Subcutaneous abdominal adipose tissue (tissue), 5 donors: ENCODE data around the gene SETD3.

Experiments
- H3K27ac ChIP-seq: one replicate; pipeline ENCODE4 v1.7.0; 2013; ENCODE audit warnings: low read depth, mild to moderate bottlenecking, inconsistent platforms, low read length, moderate library complexity
- H3K27me3 ChIP-seq, 5 donors: one replicate each; pipeline ENCODE4 v1.7.0; 2013; ENCODE audit warnings: low read length in 5 of 5, inconsistent platforms in 1 of 5; ENCODE audit not compliant: control insufficient read depth in 5 of 5, insufficient read depth in 4 of 5
- H3K36me3 ChIP-seq, 5 donors: one replicate each; pipeline ENCODE4 v1.7.0; 2013; ENCODE audit warnings: low read length in 5 of 5; ENCODE audit not compliant: control insufficient read depth in 5 of 5, insufficient read depth in 5 of 5
- H3K4me1 ChIP-seq, 5 donors: one replicate each; pipeline ENCODE4 v1.7.0; 2013; ENCODE audit warnings: low read length in 5 of 5, mild to moderate bottlenecking in 3 of 5, moderate library complexity in 1 of 5; ENCODE audit not compliant: control insufficient read depth in 5 of 5, insufficient read depth in 5 of 5
- H3K4me3 ChIP-seq, 5 donors: one replicate each; pipeline ENCODE4 v1.7.0; 2013; ENCODE audit warnings: low read length in 5 of 5, low read depth in 1 of 5
- H3K9ac ChIP-seq, 5 donors: one replicate each; pipeline ENCODE4 v1.7.0; 2013; ENCODE audit warnings: low read length in 5 of 5, mild to moderate bottlenecking in 4 of 5, moderate library complexity in 3 of 5
- H3K9me3 ChIP-seq, 5 donors: one replicate each; pipeline ENCODE4 v1.7.0; 2013; ENCODE audit warnings: low read length in 5 of 5; ENCODE audit not compliant: control insufficient read depth in 5 of 5
- donor health status: healthy.
- donor health status: healthy.
- donor health status: healthy.
- donor health status: healthy.
- donor health status: healthy.

SETD3 gene

GRCh38 chr14:99441918-99442317 is 38.7 kb downstream of the SETD3 start:
- Histone ChIP-seq H3K9ac (no peak overlapping the region), H3K9me3 (no peaks in the 10 kb centered on the region), H3K27me3 (no peaks in the 10 kb centered on the region), H3K27ac (no peak overlapping the region), H3K4me1 (peaks cover 0 to 10% (median 0%) of the 10 kb centered on the region in 5 donors), H3K4me3 (no peak overlapping the region), H3K36me3 (peaks cover 11 to 77% (median 50%) of the 10 kb centered on the region in 5 donors)

GRCh38 chr14:99441157-99441870 is 39.3 kb downstream of the SETD3 start:
- no peak overlapping the region for H3K27ac ChIP-seq
- no peak overlapping the region for H3K9ac ChIP-seq
- no peaks in the 10 kb centered on the region for H3K9me3 ChIP-seq
- H3K27me3 ChIP-seq = no peaks in the 10 kb centered on the region
- H3K4me3 ChIP-seq = no peak overlapping the region
- H3K36me3 ChIP-seq = peaks cover 11 to 79% (median 52%) of the 10 kb centered on the region in 5 donors
- H3K4me1 ChIP-seq = peaks cover 0 to 14% (median 0%) of the 10 kb centered on the region in 5 donors

DNA sequence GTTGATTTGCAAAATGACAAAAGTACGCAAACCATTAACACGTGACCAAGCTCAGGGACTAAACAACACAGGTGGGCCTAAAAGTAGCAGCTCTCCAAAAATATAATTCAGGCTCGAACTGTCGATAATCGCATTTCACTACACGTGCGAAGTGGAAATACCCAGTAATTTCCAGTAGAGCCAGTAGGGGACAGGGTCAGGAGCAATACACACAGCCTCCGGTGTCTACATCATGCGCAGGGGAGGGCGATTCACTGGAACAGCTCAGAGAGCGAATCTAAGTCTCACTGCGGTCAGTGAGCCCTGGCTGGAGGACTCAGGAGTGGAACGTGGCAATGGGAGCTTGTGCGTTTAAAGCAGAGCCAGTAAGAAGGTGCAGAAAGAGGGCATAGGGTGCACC is 40.4 kb downstream of the SETD3 start:
- Histone ChIP-seq H3K36me3 (peaks cover 11 to 82% (median 54%) of the 10 kb centered on the region in 5 donors), H3K27me3 (no peaks in the 10 kb centered on the region), H3K9me3 (no peaks in the 10 kb centered on the region), H3K4me1 (peaks cover 0 to 10% (median 0%) of the 10 kb centered on the region in 5 donors), H3K9ac (no peak overlapping the region), H3K27ac (no peak overlapping the region), H3K4me3 (no peak overlapping the region)

GRCh38 chr14:99437706-99438105 is 43.0 kb downstream of the SETD3 start:
- peaks cover 0 to 10% (median 0%) of the 10 kb centered on the region in 5 donors for H3K4me1 ChIP-seq
- H3K27ac ChIP-seq = no peak overlapping the region
- peak overlapping the region in 1 of 5 donors; percentile 8 for H3K9ac ChIP-seq
- H3K4me3 ChIP-seq = no peak overlapping the region
- peaks cover 16 to 63% (median 51%) of the 10 kb centered on the region in 5 donors for H3K36me3 ChIP-seq
- H3K27me3 ChIP-seq = no peaks in the 10 kb centered on the region
- H3K9me3 ChIP-seq = no peaks in the 10 kb centered on the region

- Histone ChIP-seq H3K36me3 (peaks cover 16 to 58% (median 42%) of the 10 kb centered on the region in 5 donors), H3K27ac (no peak overlapping the region)
Measured at GRCh38 chr14:99436247-99437180, 44.1 kb downstream of the SETD3 start.

GRCh38 chr14:99435327-99435726 is 45.3 kb downstream of the SETD3 start:
- H3K4me1 ChIP-seq = peaks cover 0 to 20% (median 7%) of the 10 kb centered on the region in 5 donors
- H3K27me3 ChIP-seq = no peaks in the 10 kb centered on the region
- peaks cover 16 to 53% (median 31%) of the 10 kb centered on the region in 5 donors for H3K36me3 ChIP-seq
- no peak overlapping the region for H3K4me3 ChIP-seq
- H3K9ac ChIP-seq = no peak overlapping the region
- H3K27ac ChIP-seq = no peak overlapping the region
- H3K9me3 ChIP-seq = no peaks in the 10 kb centered on the region

More at GRCh38 chr14:99436247-99437180, 44.1 kb downstream of the SETD3 start:
- peaks cover 0 to 10% (median 0%) of the 10 kb centered on the region in 5 donors for H3K4me1 ChIP-seq
- H3K27me3 ChIP-seq = no peaks in the 10 kb centered on the region
- no peaks in the 10 kb centered on the region for H3K9me3 ChIP-seq
- no peak overlapping the region for H3K4me3 ChIP-seq
- H3K9ac ChIP-seq = peak overlapping the region in 1 of 5 donors; percentile 8

DNA sequence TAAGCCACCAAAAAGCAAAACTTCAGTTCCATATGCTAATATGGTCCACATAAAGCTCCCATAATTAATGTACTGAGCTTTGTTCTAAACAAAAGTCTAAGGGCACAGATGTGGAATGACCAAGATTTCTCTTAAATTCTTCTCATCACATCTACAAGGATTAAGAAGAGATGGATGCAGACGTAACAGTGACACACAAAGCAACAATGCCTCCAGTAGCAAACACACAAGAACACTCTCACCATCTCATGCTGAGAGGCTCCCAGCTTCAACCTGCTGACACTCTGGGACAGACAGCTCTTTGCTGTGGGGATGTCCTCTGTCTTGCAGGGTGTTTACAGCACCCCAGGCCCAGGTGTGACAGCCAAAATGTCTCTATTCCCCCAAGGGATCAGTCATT is 48.2 kb downstream of the SETD3 start:
- Histone ChIP-seq H3K36me3 (peaks cover 10 to 54% (median 36%) of the 10 kb centered on the region in 5 donors), H3K27me3 (no peaks in the 10 kb centered on the region)

DNA sequence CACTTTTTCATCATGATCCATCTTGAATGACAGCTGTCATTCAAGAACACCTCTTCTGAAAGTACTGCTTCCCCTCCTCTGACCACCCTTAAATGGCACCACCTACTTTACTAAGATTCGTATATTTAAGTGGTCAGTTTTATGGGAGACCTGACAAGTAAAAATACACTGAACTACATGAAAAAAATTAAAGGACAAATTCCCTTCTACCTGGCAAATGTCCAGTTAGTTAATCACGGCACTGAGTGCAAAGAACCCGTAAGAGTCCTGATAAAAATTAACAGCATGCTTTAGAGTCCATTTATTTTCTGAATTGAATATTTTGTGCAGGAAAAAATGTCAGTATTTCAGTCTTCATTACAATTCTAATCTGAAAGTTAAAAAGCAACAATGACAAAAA is 48.7 kb downstream of the SETD3 start:
- Histone ChIP-seq H3K27ac (no peak overlapping the region), H3K9me3 (peaks cover 2 to 6% (median 4%) of the 10 kb centered on the region in 5 donors), H3K27me3 (no peaks in the 10 kb centered on the region), H3K4me1 (peaks cover 0 to 19% (median 7%) of the 10 kb centered on the region in 5 donors), H3K4me3 (no peak overlapping the region), H3K9ac (no peak overlapping the region), H3K36me3 (peaks cover 13 to 52% (median 37%) of the 10 kb centered on the region in 5 donors)

More for the DNA sequence above, 48.2 kb downstream of the SETD3 start:
- Histone ChIP-seq H3K27ac (no peak overlapping the region), H3K4me3 (no peak overlapping the region), H3K9me3 (peaks cover 2 to 6% (median 4%) of the 10 kb centered on the region in 5 donors), H3K9ac (no peak overlapping the region), H3K4me1 (peaks cover 0 to 21% (median 7%) of the 10 kb centered on the region in 5 donors)

GRCh38 chr14:99430491-99430890 is 50.2 kb downstream of the SETD3 start:
- Histone ChIP-seq H3K4me1 (peaks cover 0 to 11% (median 7%) of the 10 kb centered on the region in 5 donors), H3K36me3 (peaks cover 14 to 50% (median 34%) of the 10 kb centered on the region in 5 donors), H3K9ac (no peak overlapping the region), H3K4me3 (no peak overlapping the region), H3K27me3 (no peaks in the 10 kb centered on the region), H3K9me3 (peaks cover 2 to 6% (median 4%) of the 10 kb centered on the region in 5 donors), H3K27ac (no peak overlapping the region)
